Measurements from ENCODE around the gene SPINT2. TPM values are rescaled to one million over a fixed set of nuclear protein-coding genes. Genes with fewer than 3 reads are reported as not detected.

Gene SPINT2
- total and polyA plus RNA-seq, 2 of the 13 experiments (the other 11 are each of a cell fraction or from before 2014, with no cell fraction given): 0.31 to 0.77 TPM

DNA sequence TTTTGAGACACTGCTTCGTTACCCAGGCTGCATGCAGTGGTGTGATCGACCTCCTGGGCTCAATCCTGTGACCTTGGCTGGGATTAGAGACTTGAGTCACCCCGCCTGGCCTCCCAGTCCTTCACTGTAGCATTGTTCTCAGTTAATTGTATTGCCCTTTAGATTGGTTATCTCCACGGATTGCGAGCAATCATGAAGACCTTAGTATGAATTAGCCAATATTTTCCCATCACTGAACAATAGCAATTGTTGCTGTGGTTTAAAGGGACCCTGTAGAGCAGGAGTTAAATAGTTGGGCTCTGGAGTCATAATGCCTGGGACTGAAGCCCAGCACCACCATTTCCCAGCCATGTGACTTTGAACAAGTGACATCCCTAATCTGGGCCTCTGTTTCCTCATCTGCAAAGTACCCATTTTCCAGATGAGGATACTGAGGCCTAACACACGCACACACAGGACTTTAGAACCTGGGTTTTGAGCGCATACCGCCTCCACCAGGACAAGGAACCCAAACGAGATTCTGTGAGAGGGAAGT, 16.6 kb upstream of the SPINT2 start (continued):
- TF ChIP-seq LRRFIP1 (CRISPR knock-in tag; conservative IDR thresholded peaks at IDR 0.05) (no peak), MEIS1 (CRISPR knock-in tag; IDR thresholded peaks at IDR 0.05; ENCODE audit: borderline replicate concordance) (no peak), HHEX (CRISPR knock-in tag; IDR thresholded peaks at IDR 0.05) (peak; percentile 95), HOMEZ (CRISPR knock-in tag; IDR thresholded peaks at IDR 0.05; ENCODE audit: low read depth) (no peak), ZBTB20 (CRISPR knock-in tag; IDR thresholded peaks at IDR 0.05; ENCODE audit: borderline replicate concordance, low read depth) (no peak), ERF (CRISPR knock-in tag; IDR thresholded peaks at IDR 0.05) (no peak), ZKSCAN1 (IDR thresholded peaks at IDR 0.05; ENCODE audit: low read length) (no peak), CEBPG (CRISPR knock-in tag; IDR thresholded peaks at IDR 0.05) (peak; percentile 21; the same call in 1 of the 2 replicates), SRSF1 (optimal IDR thresholded peaks at IDR 0.05; ENCODE audit: low read depth, low read length) (no peak), ADNP (CRISPR knock-in tag; IDR thresholded peaks at IDR 0.05) (peak; percentile 73; the same call in 1 of the 2 replicates), BCLAF1 (IDR thresholded peaks at IDR 0.05) (no peak), TBX3 (IDR thresholded peaks at IDR 0.05; ENCODE audit: borderline replicate concordance) (peak; percentile 55; the same call in 1 of the 2 replicates), ZNF563 (CRISPR knock-in tag; IDR thresholded peaks at IDR 0.05) (no peak)
